ENCODE data around the gene ADRM1. TPM values are rescaled to one million over a fixed set of nuclear protein-coding genes. Genes with fewer than 3 reads are reported as not detected.

Gene ADRM1
- total and polyA plus RNA-seq, 12 donors, result 50.6 to 254 (median 126) TPM

DNA sequence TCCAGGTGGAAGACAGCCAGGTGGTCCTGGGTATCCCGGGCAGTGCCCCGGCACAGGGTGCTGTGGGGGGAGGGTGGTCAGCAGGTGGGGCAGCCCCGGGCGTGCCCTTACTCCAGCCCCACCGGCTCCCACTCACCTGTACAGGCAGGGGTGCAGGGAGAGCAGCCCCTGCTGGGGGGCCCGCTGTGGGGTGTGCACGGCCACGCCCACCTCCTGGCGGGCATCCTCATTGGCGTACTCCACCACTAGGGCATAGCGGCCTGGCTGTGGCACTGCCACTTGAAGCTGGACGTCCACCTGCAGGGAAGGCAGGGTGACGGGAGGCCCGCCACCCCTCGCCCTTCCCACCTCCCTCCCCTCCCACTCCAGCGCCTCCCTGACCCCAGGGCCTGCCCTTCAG lies 29.6 kb downstream of the ADRM1 start:
- no peak for DNase-seq
- Histone ChIP-seq H3K4me3 (no peak overlapping the region), H3K4me1 (replicated peaks in 1 of 2) (no peaks in the 10 kb centered on the region), H3K27me3 (no peaks in the 10 kb centered on the region), H3K36me3 (replicated peaks in 1 of 2) (peaks cover 0 to 78% of the 10 kb centered on the region in 2 donors), H3K27ac (no peak overlapping the region), H3K9me3 (replicated peaks in 1 of 3) (no peaks in the 10 kb centered on the region)
- intact Hi-C loops (cut with DNase I), result no loop called here
- no peak for TF ChIP-seq CTCF (IDR thresholded peaks at IDR 0.05)
- no peak for TF ChIP-seq POLR2A (IDR thresholded peaks at IDR 0.05)
- 85 to 88% (median 87%) methylated on average over 6 to 16 of the region's 16 CpGs for WGBS, 4 donors

DNA sequence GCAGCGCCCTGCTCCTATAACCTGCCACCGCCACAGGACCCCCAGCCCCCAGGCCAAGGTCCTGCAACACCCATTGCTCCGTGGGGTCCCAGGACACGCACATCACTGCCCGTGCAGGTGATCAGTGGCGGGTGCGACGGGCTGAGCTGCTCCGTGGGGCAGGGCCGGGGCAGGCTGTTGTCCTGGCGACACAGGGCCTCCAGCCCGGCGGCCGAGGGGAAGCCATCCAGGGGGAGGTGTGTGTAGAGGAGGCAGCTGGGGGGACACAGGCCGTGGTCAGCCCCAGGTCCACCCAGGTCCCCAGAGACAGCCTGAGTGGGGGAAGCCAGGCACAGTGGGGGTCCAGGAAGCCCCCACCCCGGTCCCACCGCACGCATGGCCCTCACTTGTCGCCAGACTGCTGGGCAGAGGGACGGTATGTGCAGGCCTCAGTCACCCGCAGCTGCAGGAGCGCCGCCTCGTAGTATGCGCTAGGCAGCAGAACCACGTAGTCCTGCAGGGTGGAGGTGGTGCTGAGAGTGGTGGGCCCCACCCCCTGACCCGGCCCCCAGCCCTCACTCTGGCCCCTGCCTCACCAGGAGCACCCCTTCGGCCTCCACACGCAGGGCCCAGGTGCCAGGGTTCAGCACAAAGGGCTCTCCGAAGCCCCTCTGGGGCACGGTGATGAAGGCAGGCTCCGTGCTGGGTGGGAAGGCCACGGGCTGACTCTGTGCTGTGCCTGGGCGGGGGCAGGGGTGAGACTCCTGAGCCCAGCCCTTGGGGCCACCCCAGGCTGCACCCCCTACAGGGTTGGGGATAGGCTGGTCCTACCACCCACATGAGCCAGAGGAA lies 30.4 kb downstream of the ADRM1 start:
- intact Hi-C loops (cut with DNase I), result no loop called here
- Histone ChIP-seq H3K9me3 (replicated peaks in 1 of 3) (no peaks in the 10 kb centered on the region), H3K27me3 (no peaks in the 10 kb centered on the region), H3K36me3 (replicated peaks in 1 of 2) (peaks cover 0 to 78% of the 10 kb centered on the region in 2 donors), H3K4me1 (replicated peaks in 1 of 2) (no peaks in the 10 kb centered on the region), H3K4me3 (no peak overlapping the region), H3K27ac (no peak overlapping the region)
- TF ChIP-seq CTCF (IDR thresholded peaks at IDR 0.05) (no peak), POLR2A (IDR thresholded peaks at IDR 0.05) (no peak)
- WGBS, 4 donors, result 91 to 97% (median 93%) methylated on average over 6 to 34 of the region's 34 CpGs
- DNase-seq, result no peak

DNA sequence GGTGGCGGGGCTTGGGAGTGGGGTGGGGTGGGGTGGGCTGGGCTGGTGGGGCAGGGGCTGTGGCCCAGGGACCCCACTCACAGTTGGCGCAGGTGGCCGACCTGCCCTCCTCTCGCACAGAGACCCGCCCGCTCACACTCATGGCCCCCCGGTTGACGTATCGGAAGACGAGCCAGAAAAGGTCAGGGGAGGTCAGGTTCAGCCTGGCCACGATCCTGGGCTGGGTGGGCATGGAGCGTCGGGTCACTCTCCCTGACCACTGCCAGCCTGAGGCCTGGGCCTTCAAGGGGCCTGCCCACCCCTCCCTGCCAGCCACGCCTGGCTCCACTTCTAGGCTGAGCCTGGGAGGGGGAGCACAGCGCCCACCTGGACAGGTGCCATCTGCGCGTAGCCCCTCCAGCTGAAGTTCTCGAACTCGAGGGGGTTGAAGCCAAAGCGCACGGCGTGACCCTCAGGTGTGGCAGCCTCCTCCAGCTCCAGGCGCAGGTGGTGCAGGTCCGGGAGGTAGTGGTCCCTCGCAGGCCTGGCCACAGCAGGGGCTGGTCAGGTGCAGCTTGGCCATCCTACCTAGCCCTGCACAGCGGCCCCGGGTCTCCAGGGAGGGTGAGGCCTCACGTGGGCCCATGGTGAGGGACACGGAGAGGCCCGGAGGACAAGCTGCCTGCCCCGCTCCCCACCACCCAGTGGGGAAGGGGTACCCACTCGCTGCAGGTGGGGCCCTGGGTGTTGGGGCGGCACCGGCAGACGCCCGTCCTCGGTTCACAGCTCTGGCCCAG lies 31.2 kb downstream of the ADRM1 start:
- peaks cover 0 to 74% of the 10 kb centered on the region in 2 donors for H3K36me3 ChIP-seq (replicated peaks in 1 of 2)
- H3K27me3 ChIP-seq, result no peaks in the 10 kb centered on the region
- H3K4me1 ChIP-seq (replicated peaks in 1 of 2), result no peaks in the 10 kb centered on the region
- no peaks in the 10 kb centered on the region for H3K9me3 ChIP-seq (replicated peaks in 1 of 3)
- TF ChIP-seq POLR2A (IDR thresholded peaks at IDR 0.05) (no peak), CTCF (IDR thresholded peaks at IDR 0.05) (no peak)
- H3K4me3 ChIP-seq, result no peak overlapping the region
- no peak for DNase-seq
- H3K27ac ChIP-seq, result no peak overlapping the region
- WGBS, 4 donors, result 84 to 94% (median 89%) methylated on average over 10 to 37 of the region's 37 CpGs
- intact Hi-C loops (cut with DNase I), result no loop called here

GRCh38 chr20:62334881-62335280 lies 32.1 kb downstream of the ADRM1 start:
- intact Hi-C loops (cut with DNase I), result no loop called here
- peaks cover 0 to 66% of the 10 kb centered on the region in 2 donors for H3K36me3 ChIP-seq (replicated peaks in 1 of 2)
- TF ChIP-seq POLR2A (IDR thresholded peaks at IDR 0.05), result no peak
- no peak for TF ChIP-seq CTCF (IDR thresholded peaks at IDR 0.05)
- no peak overlapping the region for H3K4me3 ChIP-seq
- no peak overlapping the region for H3K27ac ChIP-seq
- H3K9me3 ChIP-seq (replicated peaks in 1 of 3), result no peaks in the 10 kb centered on the region
- 92 to 100% (median 97%) methylated on average over 3 to 13 of the region's 13 CpGs for WGBS, 4 donors
- no peak for DNase-seq
- no peaks in the 10 kb centered on the region for H3K4me1 ChIP-seq (replicated peaks in 1 of 2)
- H3K27me3 ChIP-seq, result no peaks in the 10 kb centered on the region

Data from adrenal gland (tissue), 12 donors.